Fibroblast of skin of left quadriceps (primary cell): ENCODE results near the gene HID1.
"Not testable (repeated sequence)": the region's sequence is repeated elsewhere in the genome, so short reads cannot be mapped to it uniquely, and the experiment has no call there.

ENCODE experiments used
- DNase-seq, 2 experiments: peaks; one replicate each; pipeline ENCODE4 v3.0.0-alpha.2; 2013; ENCODE audit warnings: low read depth in 2 of 2

The HID1 gene

DNA sequence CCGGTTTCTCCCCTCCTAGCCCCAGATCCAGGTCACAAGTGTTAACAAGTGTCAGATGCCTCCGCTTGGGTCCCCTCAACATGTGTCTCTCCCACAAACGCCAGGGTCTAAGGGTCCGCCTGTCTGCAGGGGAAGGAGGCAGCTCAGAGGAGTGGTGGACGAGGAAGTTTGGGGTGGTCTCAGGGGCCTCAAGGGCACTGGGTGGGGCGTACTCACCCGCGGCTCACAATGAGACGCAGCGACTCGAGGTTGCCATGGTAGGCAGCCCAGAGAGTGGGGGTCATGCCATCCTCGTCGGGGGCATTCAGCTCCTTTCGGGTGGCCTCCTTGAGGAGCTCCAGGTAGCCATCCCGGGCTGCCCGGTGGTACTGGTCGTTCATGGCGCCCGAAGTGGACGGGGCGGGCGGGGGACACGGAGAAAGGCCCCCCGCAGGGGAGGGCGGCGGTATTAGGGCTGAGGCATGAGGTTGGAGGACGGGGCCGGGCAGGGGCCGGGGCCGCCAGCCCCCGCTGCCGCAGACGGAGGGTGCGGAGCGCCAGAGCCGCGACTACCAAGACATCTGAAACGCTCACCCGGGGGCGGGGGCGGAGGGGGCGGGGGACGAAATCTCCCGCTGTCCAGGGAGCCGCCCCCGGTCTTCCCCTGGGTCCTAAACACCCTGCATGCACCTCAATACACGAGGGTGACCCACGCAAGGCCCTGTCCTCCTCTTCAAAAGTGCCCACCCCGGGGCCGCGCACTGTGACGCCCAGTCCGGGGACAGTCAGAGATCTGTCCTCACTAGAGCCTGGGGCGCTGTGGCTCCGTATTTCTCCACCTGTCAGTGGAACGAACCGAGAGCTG lies 49.6 kb downstream of the HID1 start, which contains the start of gene USH1G:
USH1G (minus strand) TSS at position 562 of the 844 bp plus-strand sequence; CDS start at position 380, 182 bp downstream.
- no peak for DNase-seq

DNA sequence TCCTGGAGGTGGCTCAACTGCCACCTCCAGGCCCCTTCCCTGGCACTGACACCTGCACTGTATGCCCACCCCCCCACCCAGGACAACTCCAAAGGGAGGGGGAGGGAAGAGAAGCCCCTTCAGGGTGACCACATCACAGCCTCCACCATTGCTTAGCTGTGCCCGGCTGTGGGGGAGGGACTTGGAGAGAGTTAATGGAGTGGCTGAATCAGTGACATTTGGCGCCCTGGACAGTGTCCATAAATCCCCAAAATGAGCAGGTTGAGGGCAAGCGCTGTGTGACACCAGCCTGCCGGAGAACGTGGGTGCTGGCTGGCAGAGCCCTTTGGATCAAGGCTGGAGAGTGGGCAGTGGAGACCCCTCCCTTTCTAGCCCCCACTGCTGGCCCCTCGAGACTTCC lies 50.4 kb downstream of the HID1 start:
- no peak for DNase-seq

DNA sequence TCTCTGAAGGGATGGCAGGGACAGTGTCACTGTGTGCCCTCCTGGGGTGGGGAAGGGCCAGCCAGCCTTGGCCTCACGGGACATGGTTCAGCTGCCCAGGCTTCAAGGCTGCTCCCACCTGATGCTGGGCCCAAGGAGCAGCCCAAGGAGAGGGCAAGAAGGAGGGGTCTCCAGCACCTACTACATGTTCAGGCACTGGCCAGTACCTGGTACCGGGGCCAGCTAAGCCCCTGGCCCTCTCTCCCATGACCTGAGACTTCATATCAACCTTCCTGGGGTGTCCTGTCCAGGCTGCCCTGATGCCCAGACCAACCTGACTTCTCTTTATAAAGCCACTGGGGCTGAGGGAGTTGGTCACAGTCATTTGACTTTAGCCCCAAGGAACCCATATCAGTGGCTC lies 50.8 kb downstream of the HID1 start:
- no peak for DNase-seq

DNA sequence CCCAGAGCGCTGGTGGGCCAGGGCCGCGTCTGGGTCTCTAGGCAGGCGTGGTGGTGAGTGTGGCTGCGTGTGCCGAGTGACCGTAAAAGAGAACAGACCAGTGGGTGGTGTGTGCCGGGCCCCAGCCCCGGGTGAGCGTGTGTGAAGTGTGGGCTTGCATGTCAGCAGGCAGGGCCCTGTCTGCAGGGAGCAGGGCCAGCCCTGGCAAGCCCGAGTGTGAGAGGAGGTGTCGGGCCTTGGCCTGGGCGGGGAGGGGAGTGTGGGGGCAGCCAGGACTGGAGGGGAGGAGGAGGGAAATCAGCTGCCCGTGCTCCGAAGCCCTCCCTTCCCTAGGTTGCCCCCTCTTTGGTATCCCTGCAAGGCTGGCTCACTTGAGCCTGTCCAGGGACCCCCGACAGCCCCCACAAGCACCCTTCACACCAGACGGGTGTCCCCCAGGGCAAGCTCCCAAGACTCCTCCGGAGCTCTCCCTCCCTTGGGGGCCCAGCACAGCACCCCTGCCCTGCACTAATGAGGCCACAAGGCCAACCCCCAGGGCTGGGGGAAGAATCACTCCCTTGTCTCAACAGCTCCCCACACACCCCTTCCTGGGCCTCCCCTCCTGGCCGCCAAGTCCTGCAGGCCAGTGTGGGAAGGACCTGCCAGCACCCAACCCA lies 51.4 kb downstream of the HID1 start:
- DNase-seq: no peak

DNA sequence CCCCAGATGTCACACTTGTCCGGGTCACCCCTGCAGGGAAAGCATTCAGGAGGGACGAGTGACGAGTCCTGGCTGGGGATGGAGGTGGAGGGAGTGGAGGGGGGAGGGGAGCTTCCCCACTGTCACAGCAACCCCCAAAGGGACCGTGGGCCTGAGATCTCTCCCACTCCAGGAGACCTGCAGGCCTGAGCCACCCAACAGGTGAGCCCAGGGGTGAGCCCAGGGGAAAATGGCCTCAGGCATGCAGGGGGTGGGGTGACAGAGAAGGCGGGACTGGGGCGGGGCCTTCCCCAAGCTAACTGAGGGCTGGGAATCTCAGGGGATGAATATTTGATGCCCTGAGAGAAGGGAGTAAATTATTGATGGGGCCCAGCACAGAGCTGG lies 51.9 kb downstream of the HID1 start:
- no peak for DNase-seq

DNA sequence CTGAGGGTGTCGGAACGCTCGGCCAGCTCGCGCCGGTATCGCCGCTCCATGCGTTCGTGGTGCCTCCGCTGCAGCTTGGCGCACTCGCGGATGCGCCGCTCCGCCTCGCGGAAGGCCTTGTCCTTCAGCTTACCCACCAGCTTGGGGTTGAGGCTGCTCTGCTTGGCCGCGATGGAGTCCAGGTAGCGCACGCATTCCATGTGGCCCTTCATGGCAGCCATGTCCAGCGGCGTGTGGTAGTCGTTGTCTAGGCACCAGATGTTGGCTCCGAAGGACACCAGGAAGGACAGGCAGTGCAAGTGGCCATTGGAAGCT lies 52.3 kb downstream of the HID1 start:
- DNase-seq: no peak

DNA sequence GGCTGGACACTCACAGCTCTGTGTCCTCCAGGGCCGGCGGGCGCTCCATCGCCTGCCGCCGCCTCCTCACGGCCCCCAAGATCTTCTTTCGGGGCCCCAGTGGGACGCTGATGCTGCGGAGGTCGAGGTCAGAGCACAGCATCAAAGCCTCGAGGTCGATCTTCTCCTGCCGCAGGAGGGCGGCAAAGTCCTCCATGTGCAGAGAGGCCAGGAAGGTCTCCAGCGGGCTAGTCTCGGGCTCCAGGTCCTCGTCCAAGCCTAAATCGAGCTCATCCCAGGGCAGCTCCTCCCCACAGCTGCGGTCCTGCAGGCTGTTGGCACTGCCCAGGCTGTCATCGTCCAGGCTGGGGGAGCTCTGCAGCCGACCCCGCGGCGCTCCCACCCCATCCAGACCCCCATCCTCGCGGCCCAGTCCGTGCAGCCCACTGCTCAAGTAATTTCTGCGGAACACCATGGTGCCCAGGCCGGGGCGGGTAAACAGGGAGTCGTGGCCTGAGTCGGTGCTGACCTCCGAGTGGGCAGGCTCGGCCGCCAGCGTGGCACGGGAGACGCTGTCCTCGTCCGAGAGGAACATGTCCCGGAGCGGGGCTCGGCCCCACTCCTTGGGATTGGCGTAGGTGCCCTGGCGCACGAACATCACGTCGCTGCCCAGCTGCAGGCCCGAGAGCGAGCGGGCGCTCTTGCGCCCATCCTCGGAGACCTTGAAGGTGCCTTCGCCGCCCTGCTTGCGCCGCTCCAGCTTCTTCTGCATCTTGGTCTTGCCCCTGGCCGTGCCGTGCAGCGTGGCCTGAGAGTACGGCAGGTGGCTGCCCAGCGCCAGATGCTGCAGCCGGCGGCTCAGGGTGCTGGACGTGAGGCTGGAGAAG lies 52.9 kb downstream of the HID1 start:
- DNase-seq: no peak

DNA sequence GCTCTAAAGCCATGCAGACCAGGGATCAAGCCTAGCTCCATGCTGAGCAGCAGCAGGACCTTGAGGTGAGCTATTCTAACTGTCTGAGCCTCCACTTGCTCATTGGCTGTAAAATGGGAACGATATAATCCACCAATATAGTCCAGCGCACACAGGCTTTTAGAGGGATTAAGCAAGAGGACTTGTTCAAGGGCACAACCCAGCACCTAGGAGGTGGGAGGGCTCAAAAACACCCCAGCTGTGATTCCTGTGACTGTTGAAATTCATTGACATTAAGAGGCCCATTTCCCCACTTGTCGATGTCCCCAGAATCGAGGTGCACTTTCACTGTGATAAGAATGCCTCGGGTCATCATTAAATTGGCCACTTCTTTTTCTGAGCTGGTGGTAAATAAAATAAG lies 53.7 kb downstream of the HID1 start:
- DNase-seq: no peak

DNA sequence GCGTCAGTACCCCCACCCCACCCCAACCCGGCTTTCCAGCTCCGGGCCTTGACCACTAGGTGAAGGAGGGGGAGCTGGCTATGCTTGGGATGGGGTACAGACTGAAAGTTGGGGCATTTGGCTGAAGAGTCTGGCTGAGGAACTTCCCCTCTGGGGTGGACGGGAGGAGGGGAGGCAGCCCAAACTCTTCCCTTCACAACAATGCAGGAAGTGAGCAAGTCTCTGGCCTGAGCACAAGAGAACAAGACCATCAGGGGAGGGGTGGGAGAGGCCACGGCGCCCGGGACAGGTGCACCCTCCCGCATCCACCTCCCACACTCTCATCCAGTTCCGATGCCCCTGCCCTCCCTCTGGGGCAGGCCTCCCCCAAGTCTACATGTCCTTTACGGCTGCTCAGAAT lies 55.1 kb downstream of the HID1 start:
- no peak for DNase-seq

DNA sequence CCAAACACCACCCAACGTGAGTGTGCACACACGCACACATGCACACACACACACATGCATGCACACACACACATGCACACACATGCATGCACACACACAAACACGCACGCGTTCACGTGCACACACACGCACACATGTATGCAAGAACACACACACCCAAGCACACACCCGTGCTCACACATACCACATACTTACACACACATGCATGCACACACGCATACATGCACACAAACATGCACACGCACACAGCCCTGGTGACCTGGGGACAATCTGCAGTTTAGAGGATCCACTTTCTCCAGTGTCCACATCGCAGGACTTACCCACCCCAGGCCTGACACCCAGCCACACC lies 55.7 kb downstream of the HID1 start:
- DNase-seq: no peak

DNA sequence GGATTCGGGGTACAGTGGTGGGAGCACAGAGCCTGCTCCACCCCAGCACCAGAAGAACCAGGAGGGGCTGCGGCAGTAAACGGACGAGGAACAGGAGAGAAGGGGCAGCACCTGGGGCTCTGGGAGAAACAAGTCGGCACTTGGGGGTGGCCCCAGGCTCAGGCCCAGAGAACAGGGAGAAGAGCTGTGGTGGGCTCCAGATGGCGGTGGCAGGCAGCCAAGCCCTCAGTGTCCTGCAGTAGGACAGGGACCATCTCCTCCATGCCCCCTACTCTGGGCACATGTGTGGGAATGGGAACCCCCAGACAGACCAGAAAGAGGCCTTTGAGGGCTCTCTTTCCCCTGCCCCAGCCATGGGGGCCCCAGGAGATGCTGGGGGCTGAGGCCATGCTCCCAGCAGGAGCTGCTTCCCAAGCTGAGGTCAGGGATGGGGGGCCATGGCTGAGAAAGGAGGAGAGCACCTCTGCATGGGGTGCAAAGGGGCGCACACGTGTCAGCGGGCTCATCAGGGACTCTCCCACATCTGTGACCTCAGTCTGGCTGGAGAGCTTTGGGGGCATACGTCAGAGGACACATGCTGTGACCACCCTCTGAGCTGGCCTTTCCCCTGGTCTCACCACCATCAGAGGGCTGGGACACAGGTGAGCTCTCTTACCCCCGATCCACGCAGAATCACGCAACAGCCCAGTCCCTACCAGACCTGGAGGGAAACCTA lies 56.3 kb downstream of the HID1 start:
- DNase-seq: no peak

DNA sequence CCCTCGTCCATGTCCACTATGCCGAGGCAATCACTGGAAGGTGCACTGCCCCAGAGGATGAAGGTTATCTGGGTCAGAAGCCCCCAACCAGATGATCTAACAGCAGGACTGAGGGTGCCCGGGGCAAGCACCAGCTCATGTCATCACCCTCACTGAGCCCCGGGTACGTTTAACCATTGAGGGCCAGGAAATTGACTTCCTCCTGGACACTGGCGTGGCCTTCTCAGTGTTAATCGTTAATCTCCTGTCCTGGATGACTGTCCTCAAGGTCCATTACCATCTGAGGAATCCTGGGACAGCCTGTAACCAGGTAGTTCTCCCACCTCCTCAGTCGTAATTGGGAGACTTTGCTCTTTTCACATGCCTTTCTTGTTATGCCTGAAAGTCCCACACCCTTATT lies 61.1 kb downstream of the HID1 start:
- not testable (repeated sequence) for DNase-seq

DNA sequence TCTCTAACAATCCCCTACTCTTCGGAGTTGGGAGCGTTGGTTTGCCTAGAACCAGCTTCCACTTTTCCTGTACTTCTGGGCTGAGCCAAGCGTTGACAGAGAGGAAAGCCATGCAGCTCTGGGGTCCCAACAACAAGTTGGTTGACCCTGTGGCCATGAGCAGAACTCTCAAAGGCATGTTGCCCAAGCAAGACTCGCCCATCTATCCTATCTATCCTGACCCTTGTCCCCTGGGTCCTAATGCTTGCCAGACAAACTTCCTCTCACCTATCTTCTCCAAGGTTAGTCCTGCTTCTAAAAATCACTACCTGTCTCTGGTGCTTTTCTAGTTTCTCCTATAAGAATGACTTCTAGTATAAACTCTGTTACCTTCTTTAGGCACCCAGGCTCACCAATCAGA lies 63.5 kb downstream of the HID1 start:
- DNase-seq: not testable (repeated sequence)

DNA sequence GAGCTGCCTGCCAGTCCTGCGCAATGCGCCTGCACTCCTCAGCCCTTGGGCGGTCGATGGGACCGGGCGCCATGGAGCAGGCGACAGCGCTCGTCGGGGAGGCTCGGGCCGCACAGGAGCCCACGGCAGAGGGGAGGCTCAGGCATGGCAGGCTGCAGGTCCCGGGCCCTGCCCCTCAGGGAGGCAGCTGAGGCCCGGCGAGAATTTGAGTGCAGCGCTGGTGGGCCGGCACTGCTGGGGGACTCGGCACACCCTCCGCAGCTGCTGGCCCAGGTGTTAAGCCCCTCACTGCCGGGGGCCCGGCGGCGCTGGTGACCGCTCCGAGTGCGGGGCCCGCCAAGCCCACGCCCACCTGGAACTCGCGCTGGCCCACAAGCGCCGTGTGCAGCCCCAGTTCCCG lies 65.5 kb downstream of the HID1 start:
- DNase-seq: no peak

DNA sequence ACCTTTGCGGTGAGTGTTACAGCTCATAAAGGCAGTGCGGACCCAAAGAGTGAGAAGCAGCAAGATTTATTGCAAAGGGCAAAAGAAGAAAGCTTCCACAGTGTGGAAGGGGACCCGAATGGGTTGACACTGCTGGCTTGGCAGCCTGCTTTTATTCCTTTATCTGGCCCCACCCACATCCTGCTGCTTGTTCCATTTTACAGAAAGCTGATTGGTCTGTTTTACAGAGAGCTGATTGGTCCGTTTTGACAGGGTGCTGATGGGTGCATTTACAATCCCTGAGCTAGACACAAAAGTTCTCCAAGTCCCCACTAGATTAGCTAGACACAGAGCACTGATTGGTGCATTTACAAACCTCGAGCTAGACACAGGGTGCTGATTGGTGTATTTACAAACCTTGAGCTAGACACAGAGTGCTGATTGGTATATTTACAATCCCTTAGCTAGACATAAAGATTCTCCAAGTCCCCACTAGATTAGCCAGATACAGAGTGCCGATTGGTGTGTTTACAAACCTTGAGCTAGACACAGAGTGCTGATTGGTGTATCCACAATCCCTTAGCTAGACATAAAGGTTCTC lies 66.3 kb downstream of the HID1 start:
- DNase-seq: not testable (repeated sequence)

DNA sequence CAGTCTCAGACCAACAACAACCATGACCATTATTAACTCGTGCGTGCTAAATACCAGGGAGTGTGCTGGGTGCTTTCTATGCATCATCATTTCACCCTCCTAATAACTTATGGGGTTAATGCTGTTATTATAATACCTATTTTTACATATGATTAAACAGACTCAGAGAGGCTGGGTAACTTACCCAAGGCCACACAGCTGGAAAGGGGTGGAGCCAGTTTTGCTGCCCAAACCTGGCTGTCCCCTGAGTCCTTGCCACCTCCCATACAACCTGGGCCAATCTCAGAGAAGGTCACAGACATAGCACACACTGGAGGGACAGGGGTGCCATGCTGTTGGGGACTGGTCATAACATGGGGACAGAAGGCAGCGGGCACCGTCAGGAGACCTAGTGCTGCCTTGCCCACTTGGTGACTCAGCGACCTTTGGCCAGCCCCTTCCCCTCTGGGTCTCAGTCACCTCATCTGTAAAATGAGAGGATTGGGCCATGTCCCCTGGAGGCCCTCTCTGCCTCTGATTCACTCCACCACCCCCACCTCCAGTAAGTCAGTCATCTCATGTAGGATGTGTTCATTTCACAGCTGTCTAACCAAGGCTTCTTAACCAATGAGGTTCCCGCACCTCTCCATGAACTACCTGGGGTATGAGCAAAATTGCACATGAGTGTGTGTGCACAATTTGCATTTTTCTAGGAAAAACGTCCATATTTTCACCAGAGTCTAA lies 67.7 kb downstream of the HID1 start:
- no peak for DNase-seq

DNA sequence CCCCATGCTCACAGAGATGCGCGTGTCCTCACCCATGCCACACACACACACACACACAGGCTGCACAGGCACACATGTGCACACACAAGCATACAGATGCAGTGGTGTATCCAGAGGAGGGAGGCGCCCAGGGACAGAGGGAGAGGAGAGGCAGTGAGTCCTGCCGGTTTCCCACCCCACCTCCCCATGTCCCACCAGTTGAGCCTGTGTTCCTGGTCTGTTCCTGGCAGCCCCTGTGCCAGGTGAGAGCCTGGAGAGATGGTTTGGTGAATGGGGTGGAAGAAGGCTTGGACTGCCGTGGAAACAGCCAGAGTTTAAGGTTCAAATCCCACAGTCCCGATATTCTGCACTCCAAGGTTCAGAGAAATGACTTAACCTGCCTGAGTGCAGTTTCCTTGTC lies 68.9 kb downstream of the HID1 start:
- DNase-seq: no peak

DNA sequence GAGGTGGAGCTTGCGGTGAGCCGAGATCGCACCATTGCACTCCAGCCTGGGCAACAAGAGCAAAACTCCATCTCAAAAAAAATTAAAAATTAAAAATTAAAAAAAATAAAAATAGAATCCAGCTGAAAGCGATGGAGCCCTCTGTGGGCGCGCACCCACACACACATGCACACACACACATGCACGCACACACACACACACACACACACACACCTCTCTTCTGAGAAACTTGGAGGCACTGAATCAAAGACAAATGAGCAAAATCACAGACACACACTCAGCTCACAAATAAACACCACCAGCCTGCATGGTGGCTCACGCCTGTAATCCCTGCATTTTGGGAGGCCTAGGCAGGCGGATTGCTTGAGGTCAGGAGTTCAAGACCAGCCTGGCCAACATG lies 69.5 kb downstream of the HID1 start:
- DNase-seq: no peak

DNA sequence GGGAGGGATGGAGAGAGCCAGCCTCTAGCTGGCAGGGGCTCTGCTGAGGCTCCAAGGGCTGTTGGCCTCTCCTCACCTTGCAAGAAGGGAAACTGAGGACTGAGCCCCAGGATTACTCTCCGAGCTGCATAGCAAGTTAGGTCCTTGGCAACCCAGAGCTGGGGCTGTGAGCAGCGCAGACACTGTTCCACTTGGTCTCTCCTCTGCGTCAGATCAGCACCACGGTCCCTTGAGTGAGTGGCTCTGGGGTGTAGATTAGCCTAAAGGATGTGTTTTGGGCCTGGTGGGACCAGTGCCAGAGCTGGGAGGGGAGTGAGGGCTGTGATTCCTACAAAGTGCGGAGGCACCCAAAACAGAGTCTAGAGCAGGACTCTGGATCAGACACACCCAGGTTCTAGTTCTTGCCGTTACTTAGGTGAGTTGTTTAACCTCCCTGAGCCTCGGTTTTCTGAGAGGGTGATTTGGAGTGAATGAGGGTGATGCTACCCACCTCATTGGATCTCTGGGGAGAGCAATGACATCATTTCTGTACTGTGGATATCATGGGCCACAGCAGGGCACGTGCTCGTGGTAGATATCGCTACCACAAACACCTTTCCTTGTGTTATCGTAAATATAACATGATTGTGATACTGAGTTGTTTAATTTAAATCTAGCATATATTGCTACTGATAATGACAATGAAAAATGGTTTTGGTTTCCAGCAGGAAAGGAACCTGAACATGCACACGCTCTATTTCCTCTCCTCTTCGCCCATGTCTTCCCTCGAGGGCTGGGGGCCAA lies 71.0 kb downstream of the HID1 start:
- DNase-seq: no peak
